ENCODE data around the gene TEAD1.
A peak's percentile ranks its signal among the peaks of the same experiment; 100 is the strongest.

Gene TEAD1

GRCh38 chr11:12693094-12693478 is 18.9 kb downstream of the TEAD1 start:
- no peak for TF ChIP-seq CTCF (IDR thresholded peaks at IDR 0.05; ENCODE audit: low read depth, low read length)
- DNase-seq (ENCODE audit: low read depth in 2 of 2), result peak; percentile 37 to 63
- peak overlapping the region in 1 of 2 donors; percentile 22 for H3K4me3 ChIP-seq (replicated peaks in 1 of 2; ENCODE audit: low read depth in 2 of 2, low read length in 2 of 2)

GRCh38 chr11:12693479-12694182 is 19.4 kb downstream of the TEAD1 start:
- peak overlapping the region in 1 of 2 donors; percentile 26 for H3K4me3 ChIP-seq (replicated peaks in 1 of 2; ENCODE audit: low read depth in 2 of 2, low read length in 2 of 2)
- no peak for TF ChIP-seq CTCF (IDR thresholded peaks at IDR 0.05; ENCODE audit: low read depth, low read length)
- DNase-seq (ENCODE audit: low read depth in 2 of 2), result peak; percentile 96 to 98

GRCh38 chr11:12694183-12694531 is 19.9 kb downstream of the TEAD1 start:
- TF ChIP-seq CTCF (IDR thresholded peaks at IDR 0.05; ENCODE audit: low read depth, low read length), result no peak
- peak in 1 of 2 donors; percentile 61 for DNase-seq (ENCODE audit: low read depth in 2 of 2)
- H3K4me3 ChIP-seq (replicated peaks in 1 of 2; ENCODE audit: low read depth in 2 of 2, low read length in 2 of 2), result peak overlapping the region in 1 of 2 donors; percentile 26

- DNase-seq (ENCODE audit: low read depth in 2 of 2), result no peak
- TF ChIP-seq CTCF (IDR thresholded peaks at IDR 0.05; ENCODE audit: low read depth, low read length), result no peak
- no peak overlapping the region for H3K4me3 ChIP-seq (replicated peaks in 1 of 2; ENCODE audit: low read depth in 2 of 2, low read length in 2 of 2)
Observed at GRCh38 chr11:12695221-12695794, 21.1 kb downstream of the TEAD1 start.

GRCh38 chr11:12695873-12696272 is 21.7 kb downstream of the TEAD1 start:
- no peak overlapping the region for H3K4me3 ChIP-seq (replicated peaks in 1 of 2; ENCODE audit: low read depth in 2 of 2, low read length in 2 of 2)
- TF ChIP-seq CTCF (IDR thresholded peaks at IDR 0.05; ENCODE audit: low read depth, low read length), result no peak
- DNase-seq (ENCODE audit: low read depth in 2 of 2), result peak in 1 of 2 donors; percentile 21

GRCh38 chr11:12696911-12697581 is 22.8 kb downstream of the TEAD1 start:
- no peak for DNase-seq (ENCODE audit: low read depth in 2 of 2)
- H3K4me3 ChIP-seq (replicated peaks in 1 of 2; ENCODE audit: low read depth in 2 of 2, low read length in 2 of 2), result no peak overlapping the region
- TF ChIP-seq CTCF (IDR thresholded peaks at IDR 0.05; ENCODE audit: low read depth, low read length), result no peak

Measured in cardiac fibroblast (primary cell).